ENCODE results near the gene PRSS53. TPM values are rescaled to one million over a fixed set of nuclear protein-coding genes. Genes with fewer than 3 reads are reported as not detected.

The PRSS53 gene
- total RNA-seq, 4 donors from 2014 or later, result 0.25 to 4.4 (median 2.6) TPM

- WGBS, 2 donors (ENCODE audit: low coverage in 1 of 2), result 0 to 22% methylated on average over 7 of the region's 18 CpGs
- Histone ChIP-seq H3K27me3 (peaks cover 22% of the 10 kb centered on the region), H3K27ac (no peak overlapping the region), H3K4me3 (no peak overlapping the region), H3K36me3 (peaks cover 0 to 37% of the 10 kb centered on the region in 2 donors), H3K9me3 (no peaks in the 10 kb centered on the region), H3K4me1 (peaks cover 0 to 17% (median 3%) of the 10 kb centered on the region in 3 donors)
- TF ChIP-seq POLR2A (IDR thresholded peaks at IDR 0.05), result no peak
- ATAC-seq, result no peak
These were observed 46.1 kb upstream of the PRSS53 start for GRCh38 chr16:31134625-31135534.

- peaks cover 0 to 44% of the 10 kb centered on the region in 2 donors for H3K36me3 ChIP-seq
- no peaks in the 10 kb centered on the region for H3K9me3 ChIP-seq
- no peak overlapping the region for H3K4me3 ChIP-seq
- no peak for ATAC-seq
- 33% methylated on average over 1 of the region's 5 CpGs; no CpG with 5 or more reads in 1 of the 2 donors for WGBS, 2 donors (ENCODE audit: low coverage in 1 of 2)
- no peak overlapping the region for H3K27ac ChIP-seq
- no peak for TF ChIP-seq EP300 (IDR thresholded peaks at IDR 0.05)
- TF ChIP-seq POLR2AphosphoS5 (IDR thresholded peaks at IDR 0.05), result no peak
- TF ChIP-seq POLR2A (IDR thresholded peaks at IDR 0.05), result no peak
- no peak for TF ChIP-seq CTCF (IDR thresholded peaks at IDR 0.05)
- peaks cover 22% of the 10 kb centered on the region for H3K27me3 ChIP-seq
- H3K4me1 ChIP-seq, result peaks cover 0 to 24% (median 3%) of the 10 kb centered on the region in 3 donors
These were observed 45.4 kb upstream of the PRSS53 start for GRCh38 chr16:31134091-31134571.

GRCh38 chr16:31133046-31133501, 44.3 kb upstream of the PRSS53 start:
- peaks cover 0 to 55% of the 10 kb centered on the region in 2 donors for H3K36me3 ChIP-seq

GRCh38 chr16:31132303-31132979, 43.7 kb upstream of the PRSS53 start:
- no peaks in the 10 kb centered on the region for H3K9me3 ChIP-seq
- 71 to 77% methylated on average over 1 to 7 of the region's 20 CpGs for WGBS, 2 donors (ENCODE audit: low coverage in 1 of 2)
- H3K27me3 ChIP-seq, result peaks cover 22% of the 10 kb centered on the region
- TF ChIP-seq EP300 (IDR thresholded peaks at IDR 0.05) (no peak), POLR2A (IDR thresholded peaks at IDR 0.05) (no peak), CTCF (IDR thresholded peaks at IDR 0.05) (no peak), POLR2AphosphoS5 (IDR thresholded peaks at IDR 0.05) (no peak)
- no peak for ATAC-seq
- H3K4me1 ChIP-seq, result peaks cover 0 to 22% (median 3%) of the 10 kb centered on the region in 3 donors
- no peak overlapping the region for H3K4me3 ChIP-seq
- H3K27ac ChIP-seq, result no peak overlapping the region
- peaks cover 0 to 61% of the 10 kb centered on the region in 2 donors for H3K36me3 ChIP-seq

More at GRCh38 chr16:31133046-31133501, 44.3 kb upstream of the PRSS53 start:
- Histone ChIP-seq H3K4me3 (no peak overlapping the region), H3K27ac (no peak overlapping the region), H3K27me3 (peaks cover 22% of the 10 kb centered on the region), H3K9me3 (no peaks in the 10 kb centered on the region), H3K4me1 (peaks cover 0 to 22% (median 3%) of the 10 kb centered on the region in 3 donors)
- TF ChIP-seq CTCF (IDR thresholded peaks at IDR 0.05) (no peak), POLR2AphosphoS5 (IDR thresholded peaks at IDR 0.05) (no peak), EP300 (IDR thresholded peaks at IDR 0.05) (no peak), POLR2A (IDR thresholded peaks at IDR 0.05) (no peak)
- ATAC-seq, result no peak
- no CpG with 5 or more reads among the region's 6 CpGs for WGBS, 2 donors (ENCODE audit: low coverage in 1 of 2)

- WGBS, 2 donors (ENCODE audit: low coverage in 1 of 2), result no CpG with 5 or more reads among the region's 5 CpGs
- H3K36me3 ChIP-seq, result peaks cover 0 to 67% of the 10 kb centered on the region in 2 donors
- no peak overlapping the region for H3K27ac ChIP-seq
- TF ChIP-seq POLR2A (IDR thresholded peaks at IDR 0.05) (no peak), CTCF (IDR thresholded peaks at IDR 0.05) (no peak), EP300 (IDR thresholded peaks at IDR 0.05) (no peak), POLR2AphosphoS5 (IDR thresholded peaks at IDR 0.05) (no peak)
- peaks cover 22% of the 10 kb centered on the region for H3K27me3 ChIP-seq
- H3K4me3 ChIP-seq, result no peak overlapping the region
- no peak for ATAC-seq
- no peaks in the 10 kb centered on the region for H3K9me3 ChIP-seq
- H3K4me1 ChIP-seq, result peaks cover 0 to 22% (median 3%) of the 10 kb centered on the region in 3 donors
These were observed 43.1 kb upstream of the PRSS53 start for GRCh38 chr16:31131841-31132271.

Data from gastroesophageal sphincter (tissue), 4 donors.